HepG2 (cell line): ENCODE measurements around the gene YWHAQ. TPM values are rescaled to one million over a fixed set of nuclear protein-coding genes. Genes with fewer than 3 reads are reported as not detected.

Experiments used
- AGO1 ChIP-seq: fragments of 200-400 bp; formaldehyde crosslinking; IDR thresholded peaks from 2 replicates; pipeline ENCODE4 v1.6.1; 2017; ENCODE audit warnings: mild to moderate bottlenecking, low read depth, low read length, moderate library complexity; ENCODE audit not compliant: poor library complexity, severe bottlenecking
- ELF1 ChIP-seq: sonication (generic); formaldehyde crosslinking; IDR thresholded peaks from 2 replicates; pipeline ENCODE4 v1.4.0; 2020; ENCODE audit warnings: missing genetic modification reagents
- FOXA3 ChIP-seq: IDR thresholded peaks from 2 replicates; pipeline ENCODE4 v1.6.1; 2016; ENCODE audit warnings: missing genetic modification reagents, missing compliant biosample characterization
- GATAD2A ChIP-seq: IDR thresholded peaks from 2 replicates; pipeline ENCODE4 v1.6.1; 2016
- HMG20A ChIP-seq: IDR thresholded peaks from 2 replicates; pipeline ENCODE4 v1.6.1; 2016; ENCODE audit warnings: borderline replicate concordance
- HOXA3 ChIP-seq: sonication (generic); formaldehyde crosslinking; IDR thresholded peaks from 2 replicates; pipeline ENCODE4 v1.5.0; 2020; ENCODE audit warnings: missing genetic modification reagents
- KAT8 ChIP-seq: IDR thresholded peaks from 2 replicates; pipeline ENCODE4 v1.6.1; 2016; ENCODE audit warnings: missing genetic modification reagents, missing compliant biosample characterization
- KMT2B ChIP-seq: IDR thresholded peaks from 2 replicates; pipeline ENCODE4 v1.6.1; 2016; ENCODE audit warnings: missing genetic modification reagents, missing compliant biosample characterization
- RARA ChIP-seq: IDR thresholded peaks from 2 replicates; pipeline ENCODE4 v1.6.1; 2016; ENCODE audit warnings: missing genetic modification reagents, missing compliant biosample characterization
- RXRA ChIP-seq: sonication (generic); formaldehyde crosslinking; IDR thresholded peaks from 2 replicates; pipeline ENCODE4 v1.5.1; 2020; ENCODE audit warnings: missing genetic modification reagents
- SMAD9 ChIP-seq: sonication (generic); formaldehyde crosslinking; IDR thresholded peaks from 2 replicates; pipeline ENCODE4 v1.5.1; 2020; ENCODE audit warnings: mild to moderate bottlenecking, missing genetic modification reagents
- SP140L ChIP-seq: sonication (generic); formaldehyde crosslinking; IDR thresholded peaks from 2 replicates; pipeline ENCODE4 v1.4.0; 2020; ENCODE audit warnings: missing genetic modification reagents, borderline replicate concordance
- ZBTB21 ChIP-seq: sonication (generic); formaldehyde crosslinking; IDR thresholded peaks from 2 replicates; pipeline ENCODE4 v1.4.0; 2020; ENCODE audit warnings: missing genetic modification reagents
- ZHX2 ChIP-seq, 2 experiments: sonication (generic) in 1 of 2; formaldehyde crosslinking in 1 of 2; IDR thresholded peaks; 2 replicates each; pipeline versions ENCODE4 v1.6.1 to v1.9.0; 2014 to 2022; ENCODE audit warnings: antibody characterized with exemption in 1 of 2, borderline replicate concordance in 1 of 2, inconsistent platforms in 1 of 2, low read depth in 1 of 2, missing genetic modification reagents in 1 of 2
- ZNF343 ChIP-seq: sonication (generic); formaldehyde crosslinking; IDR thresholded peaks from 2 replicates; pipeline ENCODE4 v1.4.0; 2020; ENCODE audit warnings: mild to moderate bottlenecking, missing genetic modification reagents
- ZNF670 ChIP-seq: sonication (generic); formaldehyde crosslinking; IDR thresholded peaks from 2 replicates; pipeline ENCODE4 v1.8.0; 2022; ENCODE audit warnings: mild to moderate bottlenecking, missing genetic modification reagents, borderline replicate concordance
- polyA plus RNA-seq, 8 experiments: library from polyadenylated mRNA; depleted of rRNA in 3 of 8; stranded (reverse) in 7 of 8; unstranded in 1 of 8; fragments of >200 nt; fragmentation: Illumina TruSeq in 4 of 8; extraction: Trizol in 4 of 8; gene quantifications; 2 replicates each; pipeline versions ENCODE4 v1.2.1 to v1.2.3, GENCODE V29; 2011 to 2016; ENCODE audit warnings: low read depth in 4 of 8, missing spikeins in 1 of 8, mixed read lengths in 1 of 8; ENCODE audit not compliant: insufficient read depth in 1 of 8
- total RNA-seq, 5 experiments: library from RNA; depleted of rRNA; stranded (reverse); fragments of >200 nt; fragmentation: Illumina TruSeq; extraction: Trizol; gene quantifications; 2 replicates each; pipeline ENCODE4 v1.2.3, GENCODE V29; 2016; ENCODE audit warnings: low read depth in 1 of 5
- TF ChIP-seq, protein P1 (sequence below): sonication (generic); formaldehyde crosslinking; conservative IDR thresholded peaks from 2 replicates; pipeline ENCODE4 v1.4.0; 2020; ENCODE audit warnings: mild to moderate bottlenecking, missing genetic modification reagents, moderate library complexity
- TF ChIP-seq, protein P2 (sequence below), 2 experiments: IDR thresholded peaks; 2 replicates each; pipeline ENCODE4 v1.6.1; 2011 to 2012; ENCODE audit warnings: low read length in 2 of 2, borderline replicate concordance in 1 of 2, low read depth in 1 of 2, mild to moderate bottlenecking in 1 of 2, moderate library complexity in 1 of 2

Gene YWHAQ
- total and polyA plus RNA-seq, 2 of the 13 experiments (the other 11 are each of a cell fraction or from before 2014, with no cell fraction given), result 160 to 304 TPM

- no peak for TF ChIP-seq ZHX2 (IDR thresholded peaks at IDR 0.05; ENCODE audit: low read depth)
- TF ChIP-seq ZHX2 (CRISPR knock-in tag; IDR thresholded peaks at IDR 0.05; ENCODE audit: borderline replicate concordance), result no peak
- peak; percentile 41 for TF ChIP-seq ELF1 (CRISPR knock-in tag)
- TF ChIP-seq RXRA (CRISPR knock-in tag), result peak; percentile 92; the same call in 1 of the 2 replicates
- no peak for TF ChIP-seq AGO1
- TF ChIP-seq FOXA3 (CRISPR knock-in tag), result peak; percentile 88
- TF ChIP-seq SP140L, result no peak
- TF ChIP-seq HOXA3 (CRISPR knock-in tag), result peak; percentile 21; the same call in 1 of the 2 replicates
- TF ChIP-seq ZNF670, result peak; percentile 85
- no peak for TF ChIP-seq ZBTB21 (CRISPR knock-in tag)
- 0 out of 2 replicates have a peak, but pooled peaks have one; percentile 60 for TF ChIP-seq ZNF343
- TF ChIP-seq, protein P1, sequence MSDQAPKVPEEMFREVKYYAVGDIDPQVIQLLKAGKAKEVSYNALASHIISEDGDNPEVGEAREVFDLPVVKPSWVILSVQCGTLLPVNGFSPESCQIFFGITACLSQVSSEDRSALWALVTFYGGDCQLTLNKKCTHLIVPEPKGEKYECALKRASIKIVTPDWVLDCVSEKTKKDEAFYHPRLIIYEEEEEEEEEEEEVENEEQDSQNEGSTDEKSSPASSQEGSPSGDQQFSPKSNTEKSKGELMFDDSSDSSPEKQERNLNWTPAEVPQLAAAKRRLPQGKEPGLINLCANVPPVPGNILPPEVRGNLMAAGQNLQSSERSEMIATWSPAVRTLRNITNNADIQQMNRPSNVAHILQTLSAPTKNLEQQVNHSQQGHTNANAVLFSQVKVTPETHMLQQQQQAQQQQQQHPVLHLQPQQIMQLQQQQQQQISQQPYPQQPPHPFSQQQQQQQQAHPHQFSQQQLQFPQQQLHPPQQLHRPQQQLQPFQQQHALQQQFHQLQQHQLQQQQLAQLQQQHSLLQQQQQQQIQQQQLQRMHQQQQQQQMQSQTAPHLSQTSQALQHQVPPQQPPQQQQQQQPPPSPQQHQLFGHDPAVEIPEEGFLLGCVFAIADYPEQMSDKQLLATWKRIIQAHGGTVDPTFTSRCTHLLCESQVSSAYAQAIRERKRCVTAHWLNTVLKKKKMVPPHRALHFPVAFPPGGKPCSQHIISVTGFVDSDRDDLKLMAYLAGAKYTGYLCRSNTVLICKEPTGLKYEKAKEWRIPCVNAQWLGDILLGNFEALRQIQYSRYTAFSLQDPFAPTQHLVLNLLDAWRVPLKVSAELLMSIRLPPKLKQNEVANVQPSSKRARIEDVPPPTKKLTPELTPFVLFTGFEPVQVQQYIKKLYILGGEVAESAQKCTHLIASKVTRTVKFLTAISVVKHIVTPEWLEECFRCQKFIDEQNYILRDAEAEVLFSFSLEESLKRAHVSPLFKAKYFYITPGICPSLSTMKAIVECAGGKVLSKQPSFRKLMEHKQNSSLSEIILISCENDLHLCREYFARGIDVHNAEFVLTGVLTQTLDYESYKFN (CRISPR knock-in tag), result peak; percentile 65
- peak; percentile 76 for TF ChIP-seq GATAD2A (CRISPR knock-in tag)
- peak; percentile 57; the same call in 1 of the 2 replicates for TF ChIP-seq KAT8 (CRISPR knock-in tag)
- peak; percentile 54; the same call in 1 of the 2 replicates for TF ChIP-seq KMT2B
- peak; percentile 82; the same call in 1 of the 2 replicates for TF ChIP-seq HMG20A
- TF ChIP-seq, protein P2, sequence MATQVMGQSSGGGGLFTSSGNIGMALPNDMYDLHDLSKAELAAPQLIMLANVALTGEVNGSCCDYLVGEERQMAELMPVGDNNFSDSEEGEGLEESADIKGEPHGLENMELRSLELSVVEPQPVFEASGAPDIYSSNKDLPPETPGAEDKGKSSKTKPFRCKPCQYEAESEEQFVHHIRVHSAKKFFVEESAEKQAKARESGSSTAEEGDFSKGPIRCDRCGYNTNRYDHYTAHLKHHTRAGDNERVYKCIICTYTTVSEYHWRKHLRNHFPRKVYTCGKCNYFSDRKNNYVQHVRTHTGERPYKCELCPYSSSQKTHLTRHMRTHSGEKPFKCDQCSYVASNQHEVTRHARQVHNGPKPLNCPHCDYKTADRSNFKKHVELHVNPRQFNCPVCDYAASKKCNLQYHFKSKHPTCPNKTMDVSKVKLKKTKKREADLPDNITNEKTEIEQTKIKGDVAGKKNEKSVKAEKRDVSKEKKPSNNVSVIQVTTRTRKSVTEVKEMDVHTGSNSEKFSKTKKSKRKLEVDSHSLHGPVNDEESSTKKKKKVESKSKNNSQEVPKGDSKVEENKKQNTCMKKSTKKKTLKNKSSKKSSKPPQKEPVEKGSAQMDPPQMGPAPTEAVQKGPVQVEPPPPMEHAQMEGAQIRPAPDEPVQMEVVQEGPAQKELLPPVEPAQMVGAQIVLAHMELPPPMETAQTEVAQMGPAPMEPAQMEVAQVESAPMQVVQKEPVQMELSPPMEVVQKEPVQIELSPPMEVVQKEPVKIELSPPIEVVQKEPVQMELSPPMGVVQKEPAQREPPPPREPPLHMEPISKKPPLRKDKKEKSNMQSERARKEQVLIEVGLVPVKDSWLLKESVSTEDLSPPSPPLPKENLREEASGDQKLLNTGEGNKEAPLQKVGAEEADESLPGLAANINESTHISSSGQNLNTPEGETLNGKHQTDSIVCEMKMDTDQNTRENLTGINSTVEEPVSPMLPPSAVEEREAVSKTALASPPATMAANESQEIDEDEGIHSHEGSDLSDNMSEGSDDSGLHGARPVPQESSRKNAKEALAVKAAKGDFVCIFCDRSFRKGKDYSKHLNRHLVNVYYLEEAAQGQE (IDR thresholded peaks at IDR 0.05; ENCODE audit: borderline replicate concordance in 1 of 2, low read depth in 1 of 2, low read length in 2 of 2), result peak in 1 of 2 experiments; percentile 64; a peak in 1 of 4 replicates
- no peak for TF ChIP-seq SMAD9 (CRISPR knock-in tag)
- peak; percentile 99 for TF ChIP-seq RARA (CRISPR knock-in tag)
Measured at GRCh38 chr2:9657083-9657482, 26.3 kb upstream of the YWHAQ start (continued).
